ENCODE measurements around the gene SMG1.
"Not testable (repeated sequence)": the region's sequence is repeated elsewhere in the genome, so short reads cannot be mapped to it uniquely, and the experiment has no call there.

Gene SMG1

GRCh38 chr16:18925986-18926865 lies at the start of gene SMG1:
SMG1 (minus strand) TSS chr16:18926408; CDS start chr16:18926041, 367 bp downstream.
- not testable (repeated sequence) for H3K27me3 ChIP-seq (ENCODE audit: control insufficient read depth, low read length); H3K9me2 ChIP-seq (replicated peaks; ENCODE audit: control insufficient read depth, low read length); H3F3A ChIP-seq (ENCODE audit: control insufficient read depth, insufficient read depth); H4K20me1 ChIP-seq (ENCODE audit: control insufficient read depth, insufficient read depth, low read depth, low read length); H3K9me3 ChIP-seq (ENCODE audit: control insufficient read depth, insufficient read depth, low read length)
- Histone ChIP-seq H3K4me2 (ENCODE audit: low read length) (peak within 1 kb of the TSS; percentile 97), H3K36me3 (ENCODE audit: control insufficient read depth, low read length) (peaks cover 13% of the 10 kb centered on the region), H3K27ac (ENCODE audit: low read depth, low read length) (peak within 1 kb of the TSS; percentile 76), H3K4me3 (ENCODE audit: low read length) (peak within 1 kb of the TSS; percentile 91), H3K79me2 (ENCODE audit: control insufficient read depth, low read length) (peaks cover 48% of the 10 kb centered on the region), H3K4me1 (ENCODE audit: control insufficient read depth, low read length) (peaks cover 38% of the 10 kb centered on the region)

- no peaks in the 10 kb centered on the region for H3K36me3 ChIP-seq (ENCODE audit: control insufficient read depth, low read length)
- H4K20me1 ChIP-seq (ENCODE audit: control insufficient read depth, insufficient read depth, low read depth, low read length): no peaks in the 10 kb centered on the region
- no peak overlapping the region for H3K4me2 ChIP-seq (ENCODE audit: low read length)
- H3K27ac ChIP-seq (ENCODE audit: low read depth, low read length): no peak overlapping the region
- H3F3A ChIP-seq (ENCODE audit: control insufficient read depth, insufficient read depth): no peaks in the 10 kb centered on the region
- no peaks in the 10 kb centered on the region for H3K9me3 ChIP-seq (ENCODE audit: control insufficient read depth, insufficient read depth, low read length)
- no peaks in the 10 kb centered on the region for H3K79me2 ChIP-seq (ENCODE audit: control insufficient read depth, low read length)
- H3K4me3 ChIP-seq (ENCODE audit: low read length): no peak overlapping the region
- no peaks in the 10 kb centered on the region for H3K4me1 ChIP-seq (ENCODE audit: control insufficient read depth, low read length)
- no peaks in the 10 kb centered on the region for H3K9me2 ChIP-seq (replicated peaks; ENCODE audit: control insufficient read depth, low read length)
- H3K27me3 ChIP-seq (ENCODE audit: control insufficient read depth, low read length): peaks cover 7% of the 10 kb centered on the region; the same call in 1 of the 2 replicates
- no peak for TF ChIP-seq CTCF (IDR thresholded peaks at IDR 0.05; ENCODE audit: low read depth, low read length, poor library complexity, severe bottlenecking)
- no peak for TF ChIP-seq EZH2phosphoT487 (IDR thresholded peaks at IDR 0.05; ENCODE audit: borderline replicate concordance, low read length)
Observed at GRCh38 chr16:18975109-18975508, 48.9 kb upstream of the SMG1 start.

- Histone ChIP-seq H3K9me2 (replicated peaks; ENCODE audit: control insufficient read depth, low read length) (no peaks in the 10 kb centered on the region), H4K20me1 (ENCODE audit: control insufficient read depth, insufficient read depth, low read depth, low read length) (no peaks in the 10 kb centered on the region), H3K27ac (ENCODE audit: low read depth, low read length) (no peak overlapping the region), H3K4me1 (ENCODE audit: control insufficient read depth, low read length) (peaks cover 6% of the 10 kb centered on the region), H3K36me3 (ENCODE audit: control insufficient read depth, low read length) (no peaks in the 10 kb centered on the region), H3K4me2 (ENCODE audit: low read length) (no peak overlapping the region), H3K9me3 (ENCODE audit: control insufficient read depth, insufficient read depth, low read length) (no peaks in the 10 kb centered on the region), H3K79me2 (ENCODE audit: control insufficient read depth, low read length) (no peaks in the 10 kb centered on the region), H3F3A (ENCODE audit: control insufficient read depth, insufficient read depth) (no peaks in the 10 kb centered on the region), H3K27me3 (ENCODE audit: control insufficient read depth, low read length) (no peaks in the 10 kb centered on the region), H3K4me3 (ENCODE audit: low read length) (no peak overlapping the region)
- TF ChIP-seq CTCF (IDR thresholded peaks at IDR 0.05; ENCODE audit: low read depth, low read length, poor library complexity, severe bottlenecking) (no peak), EZH2phosphoT487 (IDR thresholded peaks at IDR 0.05; ENCODE audit: borderline replicate concordance, low read length) (no peak)
Observed at GRCh38 chr16:18969855-18970240, 43.6 kb upstream of the SMG1 start.

All from DOHH2 (cell line).